Measurements from ENCODE around the gene LYZ.
"Not testable (repeated sequence)": the region's sequence is repeated elsewhere in the genome, so short reads cannot be mapped to it uniquely, and the experiment has no call there.

Gene LYZ

GRCh38 chr12:69348162-69348938 lies at the start of gene LYZ:
Gene LYZ (plus strand): TSS chr12:69348381. CDS start chr12:69348409, 28 bp downstream.
- no peak for DNase-seq

- no peak for DNase-seq
Observed at GRCh38 chr12:69298947-69299346, 49.2 kb upstream of the LYZ start.

- no peak for DNase-seq
Observed at GRCh38 chr12:69304284-69304683, 43.9 kb upstream of the LYZ start.

GRCh38 chr12:69309461-69309860 lies 38.7 kb upstream of the LYZ start:
- no peak for DNase-seq

- DNase-seq, result no peak
Observed at GRCh38 chr12:69313209-69313608, 35.0 kb upstream of the LYZ start.

GRCh38 chr12:69316784-69317183 lies 31.4 kb upstream of the LYZ start:
- DNase-seq, result not testable (repeated sequence)

- not testable (repeated sequence) for DNase-seq
Observed at GRCh38 chr12:69317233-69317632, 30.9 kb upstream of the LYZ start.

- DNase-seq, result no peak
Observed at GRCh38 chr12:69318225-69318624, 30.0 kb upstream of the LYZ start.

GRCh38 chr12:69321351-69321750 lies 26.8 kb upstream of the LYZ start:
- DNase-seq, result no peak

- DNase-seq, result no peak
Observed at GRCh38 chr12:69324797-69325466, 23.2 kb upstream of the LYZ start.

- no peak for DNase-seq
Observed at GRCh38 chr12:69328426-69328825, 19.8 kb upstream of the LYZ start.

GRCh38 chr12:69329669-69330428 lies 18.3 kb upstream of the LYZ start:
- DNase-seq, result no peak

- DNase-seq, result peak; percentile 15
Observed at GRCh38 chr12:69330475-69331473, 17.4 kb upstream of the LYZ start.

GRCh38 chr12:69331519-69331908 lies 16.7 kb upstream of the LYZ start:
- no peak for DNase-seq

GRCh38 chr12:69331909-69332684 lies 16.1 kb upstream of the LYZ start:
- no peak for DNase-seq

GRCh38 chr12:69332815-69333358 lies 15.3 kb upstream of the LYZ start:
- no peak for DNase-seq

- DNase-seq, result no peak
Observed at GRCh38 chr12:69334158-69334557, 14.0 kb upstream of the LYZ start.

- no peak for DNase-seq
Observed at GRCh38 chr12:69337311-69338090, 10.7 kb upstream of the LYZ start.

- no peak for DNase-seq
Observed at GRCh38 chr12:69338120-69338859, 9.9 kb upstream of the LYZ start.

- no peak for DNase-seq
Observed at GRCh38 chr12:69338936-69339335, 9.2 kb upstream of the LYZ start.

Measured in NCI-H1105 (cell line).